Stimulated activated naive CD8-positive, alpha-beta T cell treated with anti-CD3 and anti-CD28 coated beads, Interleukin-15, Interleukin-2, amounts not matched to agents 100 ng/mL and 50 ng/mL, for 24 hours (primary cell): ENCODE measurements around the gene FHOD3.

Experiments used
- H3K27ac Mint-ChIP-seq: one replicate; pipeline ENCODE4 v1.8.0; 2021; ENCODE audit warnings: mild to moderate bottlenecking, mixed read lengths
- H3K27me3 Mint-ChIP-seq: one replicate; pipeline ENCODE4 v1.8.0; 2021; ENCODE audit warnings: mixed read lengths
- H3K36me3 Mint-ChIP-seq: one replicate; pipeline ENCODE4 v1.8.0; 2021; ENCODE audit warnings: low read depth, mixed read lengths
- H3K4me1 Mint-ChIP-seq: one replicate; pipeline ENCODE4 v1.8.0; 2021; ENCODE audit warnings: low read depth, mixed read lengths
- H3K4me3 Mint-ChIP-seq: one replicate; pipeline ENCODE4 v1.8.0; 2021; ENCODE audit warnings: mild to moderate bottlenecking, mixed read lengths
- H3K9me3 Mint-ChIP-seq: one replicate; pipeline ENCODE4 v1.8.0; 2021; ENCODE audit warnings: mixed read lengths

The FHOD3 gene

GRCh38 chr18:36630917-36631316 is 333.4 kb downstream of the FHOD3 start:
- Mint-ChIP-seq H3K9me3 (no peaks in the 10 kb centered on the region), H3K4me1 (no peaks in the 10 kb centered on the region), H3K27me3 (peaks cover 13% of the 10 kb centered on the region), H3K4me3 (no peak overlapping the region), H3K36me3 (no peaks in the 10 kb centered on the region), H3K27ac (no peak overlapping the region)

GRCh38 chr18:36633961-36634412 is 336.5 kb downstream of the FHOD3 start:
- Mint-ChIP-seq H3K4me1 (no peaks in the 10 kb centered on the region), H3K27ac (no peak overlapping the region), H3K4me3 (no peak overlapping the region), H3K9me3 (no peaks in the 10 kb centered on the region), H3K27me3 (peaks cover 13% of the 10 kb centered on the region), H3K36me3 (no peaks in the 10 kb centered on the region)

- Mint-ChIP-seq H3K4me1 (no peaks in the 10 kb centered on the region), H3K27me3 (peaks cover 13% of the 10 kb centered on the region), H3K9me3 (no peaks in the 10 kb centered on the region), H3K27ac (no peak overlapping the region), H3K4me3 (no peak overlapping the region), H3K36me3 (no peaks in the 10 kb centered on the region)
These were observed 337.2 kb downstream of the FHOD3 start for GRCh38 chr18:36634573-36635216.

- no peak overlapping the region for H3K4me3 Mint-ChIP-seq
- H3K9me3 Mint-ChIP-seq: no peaks in the 10 kb centered on the region
- no peak overlapping the region for H3K27ac Mint-ChIP-seq
- H3K36me3 Mint-ChIP-seq: no peaks in the 10 kb centered on the region
- peaks cover 13% of the 10 kb centered on the region for H3K27me3 Mint-ChIP-seq
- H3K4me1 Mint-ChIP-seq: no peaks in the 10 kb centered on the region
These were observed 338.0 kb downstream of the FHOD3 start for GRCh38 chr18:36635414-36636096.

GRCh38 chr18:36636237-36636817 is 338.8 kb downstream of the FHOD3 start:
- H3K27ac Mint-ChIP-seq: no peak overlapping the region
- no peaks in the 10 kb centered on the region for H3K9me3 Mint-ChIP-seq
- no peak overlapping the region for H3K4me3 Mint-ChIP-seq
- H3K27me3 Mint-ChIP-seq: peaks cover 13% of the 10 kb centered on the region
- no peaks in the 10 kb centered on the region for H3K4me1 Mint-ChIP-seq
- no peaks in the 10 kb centered on the region for H3K36me3 Mint-ChIP-seq

GRCh38 chr18:36638224-36638623 is 340.7 kb downstream of the FHOD3 start:
- H3K9me3 Mint-ChIP-seq: no peaks in the 10 kb centered on the region
- H3K27ac Mint-ChIP-seq: no peak overlapping the region
- no peaks in the 10 kb centered on the region for H3K36me3 Mint-ChIP-seq
- peaks cover 6% of the 10 kb centered on the region for H3K27me3 Mint-ChIP-seq
- no peak overlapping the region for H3K4me3 Mint-ChIP-seq
- no peaks in the 10 kb centered on the region for H3K4me1 Mint-ChIP-seq

GRCh38 chr18:36640021-36640952 is 342.8 kb downstream of the FHOD3 start:
- no peaks in the 10 kb centered on the region for H3K9me3 Mint-ChIP-seq
- no peaks in the 10 kb centered on the region for H3K4me1 Mint-ChIP-seq
- no peak overlapping the region for H3K27ac Mint-ChIP-seq
- no peaks in the 10 kb centered on the region for H3K36me3 Mint-ChIP-seq
- no peak overlapping the region for H3K4me3 Mint-ChIP-seq
- peaks cover 3% of the 10 kb centered on the region for H3K27me3 Mint-ChIP-seq

GRCh38 chr18:36643061-36643460 is 345.5 kb downstream of the FHOD3 start:
- no peaks in the 10 kb centered on the region for H3K4me1 Mint-ChIP-seq
- H3K9me3 Mint-ChIP-seq: no peaks in the 10 kb centered on the region
- no peak overlapping the region for H3K27ac Mint-ChIP-seq
- no peak overlapping the region for H3K4me3 Mint-ChIP-seq
- peaks cover 6% of the 10 kb centered on the region for H3K27me3 Mint-ChIP-seq
- H3K36me3 Mint-ChIP-seq: no peaks in the 10 kb centered on the region

- H3K27ac Mint-ChIP-seq: no peak overlapping the region
- no peaks in the 10 kb centered on the region for H3K36me3 Mint-ChIP-seq
- H3K9me3 Mint-ChIP-seq: no peaks in the 10 kb centered on the region
- no peak overlapping the region for H3K4me3 Mint-ChIP-seq
- H3K27me3 Mint-ChIP-seq: peaks cover 6% of the 10 kb centered on the region
- no peaks in the 10 kb centered on the region for H3K4me1 Mint-ChIP-seq
These were observed 351.3 kb downstream of the FHOD3 start for GRCh38 chr18:36648803-36649202.

GRCh38 chr18:36649205-36649604 is 351.7 kb downstream of the FHOD3 start:
- H3K4me1 Mint-ChIP-seq: no peaks in the 10 kb centered on the region
- H3K4me3 Mint-ChIP-seq: no peak overlapping the region
- no peaks in the 10 kb centered on the region for H3K36me3 Mint-ChIP-seq
- peaks cover 6% of the 10 kb centered on the region for H3K27me3 Mint-ChIP-seq
- H3K27ac Mint-ChIP-seq: no peak overlapping the region
- no peaks in the 10 kb centered on the region for H3K9me3 Mint-ChIP-seq

GRCh38 chr18:36650266-36650665 is 352.8 kb downstream of the FHOD3 start:
- H3K4me3 Mint-ChIP-seq: no peak overlapping the region
- no peak overlapping the region for H3K27ac Mint-ChIP-seq
- H3K4me1 Mint-ChIP-seq: no peaks in the 10 kb centered on the region
- H3K27me3 Mint-ChIP-seq: peaks cover 10% of the 10 kb centered on the region
- no peaks in the 10 kb centered on the region for H3K36me3 Mint-ChIP-seq
- H3K9me3 Mint-ChIP-seq: no peaks in the 10 kb centered on the region

- Mint-ChIP-seq H3K9me3 (no peaks in the 10 kb centered on the region), H3K4me3 (no peak overlapping the region), H3K4me1 (no peaks in the 10 kb centered on the region), H3K27me3 (peaks cover 11% of the 10 kb centered on the region), H3K27ac (no peak overlapping the region), H3K36me3 (no peaks in the 10 kb centered on the region)
These were observed 353.4 kb downstream of the FHOD3 start for GRCh38 chr18:36650906-36651305.

- Mint-ChIP-seq H3K27me3 (peaks cover 12% of the 10 kb centered on the region), H3K27ac (no peak overlapping the region), H3K36me3 (no peaks in the 10 kb centered on the region), H3K9me3 (no peaks in the 10 kb centered on the region), H3K4me3 (no peak overlapping the region), H3K4me1 (no peaks in the 10 kb centered on the region)
These were observed 355.0 kb downstream of the FHOD3 start for GRCh38 chr18:36652503-36652902.

GRCh38 chr18:36653141-36653869 is 355.8 kb downstream of the FHOD3 start:
- Mint-ChIP-seq H3K27ac (no peak overlapping the region), H3K9me3 (no peaks in the 10 kb centered on the region), H3K4me3 (no peak overlapping the region), H3K36me3 (no peaks in the 10 kb centered on the region), H3K27me3 (peaks cover 12% of the 10 kb centered on the region), H3K4me1 (no peaks in the 10 kb centered on the region)
